Neuron (in vitro differentiated cells): ENCODE data around the gene TSPY3.
"Not testable (repeated sequence)": the region's sequence is repeated elsewhere in the genome, so short reads cannot be mapped to it uniquely, and the experiment has no call there.

ENCODE experiments used
- H2AFZ ChIP-seq: one replicate; pipeline ENCODE4 v1.6.1; 2013; ENCODE audit warnings: low read depth, mild to moderate bottlenecking, inconsistent platforms, low read length, moderate library complexity
- H3K27me3 ChIP-seq: one replicate; pipeline ENCODE4 v1.6.1; 2013; ENCODE audit warnings: low read length; ENCODE audit not compliant: insufficient read depth
- H3K36me3 ChIP-seq: one replicate; pipeline ENCODE4 v1.6.1; 2013; ENCODE audit warnings: low read length; ENCODE audit not compliant: insufficient read depth
- H3K4me1 ChIP-seq: one replicate; pipeline ENCODE4 v1.6.1; 2013; ENCODE audit warnings: low read length; ENCODE audit not compliant: insufficient read depth
- H3K4me3 ChIP-seq: 2 replicates; pipeline ENCODE4 v1.5.1; 2013; ENCODE audit warnings: mild to moderate bottlenecking, low read length, moderate library complexity
- H3K9me3 ChIP-seq: one replicate; pipeline ENCODE4 v1.6.1; 2013; ENCODE audit warnings: low read length

Gene TSPY3

DNA sequence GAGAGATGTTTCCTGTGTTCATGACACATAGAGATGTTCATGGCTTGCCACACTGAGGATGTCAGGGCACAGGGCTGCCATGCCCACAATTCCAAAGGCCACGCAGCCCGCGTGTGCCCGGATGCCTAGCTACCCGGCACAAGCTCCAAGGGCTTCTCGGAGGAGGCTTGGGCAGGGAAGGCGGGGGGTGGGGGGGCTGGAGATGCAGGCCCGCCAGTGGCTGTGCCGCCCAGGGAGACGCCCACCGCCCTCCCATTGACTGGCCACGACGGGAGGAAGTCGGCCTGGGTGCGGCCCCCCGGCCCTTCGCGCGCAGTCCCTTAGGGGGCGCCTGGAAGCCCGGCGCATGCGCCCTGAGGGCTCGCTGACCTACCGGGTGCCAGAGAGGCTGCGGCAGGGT, at the start of gene TSPY3:
Gene TSPY3 (plus strand): TSS at position 301 of the 400 bp plus-strand sequence. CDS start 46 bp downstream, at position 347.
- not testable (repeated sequence) for H3K27me3 ChIP-seq, H3K4me1 ChIP-seq, H3K9me3 ChIP-seq, H3K36me3 ChIP-seq, H2AFZ ChIP-seq, H3K4me3 ChIP-seq

GRCh38 chrY:9357497-9357896, 40.7 kb upstream of the TSPY3 start, which contains the start of gene TSPY8:
TSS of gene TSPY8 (plus strand) at chrY:9357797. CDS start at chrY:9357843, 46 bp downstream.
- H3K36me3 ChIP-seq, H3K4me1 ChIP-seq, H3K9me3 ChIP-seq, H3K27me3 ChIP-seq, H3K4me3 ChIP-seq, H2AFZ ChIP-seq: not testable (repeated sequence)

DNA sequence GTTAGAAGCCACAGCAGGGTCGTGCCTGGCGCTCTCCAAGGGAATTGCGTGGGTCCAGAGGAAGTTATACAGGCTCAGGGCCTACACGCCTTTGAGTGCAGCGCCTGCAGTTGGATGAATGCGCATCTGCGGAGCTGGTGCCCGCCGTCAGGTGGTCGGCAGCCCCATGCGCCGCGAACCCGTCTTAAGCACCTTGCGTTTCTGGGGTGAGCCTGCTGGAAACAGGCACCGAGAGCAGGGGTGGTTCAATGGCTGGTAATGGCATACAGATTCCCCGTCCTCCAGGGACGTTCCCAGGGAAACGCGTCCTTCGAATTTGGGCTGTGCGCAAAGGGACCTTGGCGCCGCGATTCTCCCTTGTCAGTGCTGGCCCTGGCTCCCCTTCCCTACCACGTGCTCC, 1.7 kb upstream of the TSPY3 start:
- not testable (repeated sequence) for H2AFZ ChIP-seq, H3K27me3 ChIP-seq, H3K9me3 ChIP-seq, H3K4me1 ChIP-seq, H3K36me3 ChIP-seq, H3K4me3 ChIP-seq
